Measurements from ENCODE around the gene OR2F2.

DNA sequence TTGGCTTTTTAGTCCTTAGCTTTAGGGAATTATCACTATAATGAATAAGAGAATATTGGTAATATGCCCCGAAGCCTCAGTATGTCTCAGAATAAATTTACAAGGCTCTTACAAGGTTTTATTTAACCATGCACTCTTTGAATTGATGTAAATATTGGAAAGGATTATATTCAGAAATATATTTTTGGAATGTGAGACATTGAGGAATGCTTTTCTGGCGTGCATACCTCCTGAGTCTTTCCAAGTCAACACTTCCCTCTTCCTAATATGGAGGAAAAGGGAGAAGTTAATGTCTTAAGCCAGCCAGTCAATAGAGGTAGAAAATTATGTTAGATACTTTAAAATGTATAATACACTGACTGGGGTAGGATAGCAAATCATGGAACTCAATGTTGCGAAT, 18.4 kb downstream of the OR2F2 start:
- TF ChIP-seq, protein P1, sequence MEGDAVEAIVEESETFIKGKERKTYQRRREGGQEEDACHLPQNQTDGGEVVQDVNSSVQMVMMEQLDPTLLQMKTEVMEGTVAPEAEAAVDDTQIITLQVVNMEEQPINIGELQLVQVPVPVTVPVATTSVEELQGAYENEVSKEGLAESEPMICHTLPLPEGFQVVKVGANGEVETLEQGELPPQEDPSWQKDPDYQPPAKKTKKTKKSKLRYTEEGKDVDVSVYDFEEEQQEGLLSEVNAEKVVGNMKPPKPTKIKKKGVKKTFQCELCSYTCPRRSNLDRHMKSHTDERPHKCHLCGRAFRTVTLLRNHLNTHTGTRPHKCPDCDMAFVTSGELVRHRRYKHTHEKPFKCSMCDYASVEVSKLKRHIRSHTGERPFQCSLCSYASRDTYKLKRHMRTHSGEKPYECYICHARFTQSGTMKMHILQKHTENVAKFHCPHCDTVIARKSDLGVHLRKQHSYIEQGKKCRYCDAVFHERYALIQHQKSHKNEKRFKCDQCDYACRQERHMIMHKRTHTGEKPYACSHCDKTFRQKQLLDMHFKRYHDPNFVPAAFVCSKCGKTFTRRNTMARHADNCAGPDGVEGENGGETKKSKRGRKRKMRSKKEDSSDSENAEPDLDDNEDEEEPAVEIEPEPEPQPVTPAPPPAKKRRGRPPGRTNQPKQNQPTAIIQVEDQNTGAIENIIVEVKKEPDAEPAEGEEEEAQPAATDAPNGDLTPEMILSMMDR (IDR thresholded peaks at IDR 0.05) = no peak
- TF ChIP-seq POLR2A (IDR thresholded peaks at IDR 0.05) (no peak), EP300 (IDR thresholded peaks at IDR 0.05) (no peak)

All from tibial nerve (tissue), 4 donors.